Measurements from ENCODE around the gene PKN3.

The PKN3 gene

DNA sequence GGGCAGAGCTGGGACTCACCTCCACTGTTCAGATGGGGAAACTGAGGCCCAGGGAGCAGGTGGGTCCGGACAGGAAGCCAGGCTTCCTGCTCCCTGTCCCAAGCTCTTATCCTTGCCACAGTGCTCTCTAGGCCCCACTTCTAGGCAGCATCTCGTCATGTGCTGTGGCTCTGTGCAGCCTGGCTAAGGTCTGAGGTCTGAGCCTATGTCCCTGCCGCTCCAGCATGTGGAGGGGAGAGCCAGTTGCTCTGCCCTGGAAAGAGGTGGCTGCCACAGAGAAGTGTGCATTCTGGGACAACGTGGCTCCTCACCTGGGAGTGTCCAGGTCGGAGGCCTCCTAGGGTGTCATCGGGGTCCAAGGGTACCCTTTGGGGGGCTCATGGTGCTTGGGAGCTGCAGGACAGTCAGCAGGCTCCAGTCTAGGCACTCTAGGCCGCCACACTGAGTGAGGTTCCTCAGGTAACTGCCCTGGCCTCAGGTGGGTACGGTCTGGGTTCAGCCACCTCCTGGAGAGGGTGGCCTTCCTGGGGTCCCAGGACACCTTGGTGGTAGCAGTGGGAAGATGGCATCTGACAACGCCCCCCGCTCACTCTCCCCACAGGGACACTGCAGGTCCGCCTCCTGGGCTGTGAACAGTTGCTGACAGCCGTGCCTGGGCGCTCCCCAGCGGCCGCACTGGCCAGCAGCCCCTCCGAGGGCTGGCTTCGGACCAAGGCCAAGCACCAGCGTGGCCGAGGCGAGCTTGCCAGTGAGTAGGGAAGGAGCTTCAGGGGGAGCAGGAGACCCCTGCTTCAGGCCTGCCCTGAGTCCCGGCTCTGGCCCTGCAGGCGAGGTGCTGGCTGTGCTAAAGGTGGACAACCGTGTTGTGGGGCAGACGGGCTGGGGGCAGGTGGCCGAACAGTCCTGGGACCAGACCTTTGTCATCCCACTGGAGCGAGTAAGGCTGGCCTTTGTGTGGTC, 10.4 kb downstream of the PKN3 start:
- TF ChIP-seq, protein P1, sequence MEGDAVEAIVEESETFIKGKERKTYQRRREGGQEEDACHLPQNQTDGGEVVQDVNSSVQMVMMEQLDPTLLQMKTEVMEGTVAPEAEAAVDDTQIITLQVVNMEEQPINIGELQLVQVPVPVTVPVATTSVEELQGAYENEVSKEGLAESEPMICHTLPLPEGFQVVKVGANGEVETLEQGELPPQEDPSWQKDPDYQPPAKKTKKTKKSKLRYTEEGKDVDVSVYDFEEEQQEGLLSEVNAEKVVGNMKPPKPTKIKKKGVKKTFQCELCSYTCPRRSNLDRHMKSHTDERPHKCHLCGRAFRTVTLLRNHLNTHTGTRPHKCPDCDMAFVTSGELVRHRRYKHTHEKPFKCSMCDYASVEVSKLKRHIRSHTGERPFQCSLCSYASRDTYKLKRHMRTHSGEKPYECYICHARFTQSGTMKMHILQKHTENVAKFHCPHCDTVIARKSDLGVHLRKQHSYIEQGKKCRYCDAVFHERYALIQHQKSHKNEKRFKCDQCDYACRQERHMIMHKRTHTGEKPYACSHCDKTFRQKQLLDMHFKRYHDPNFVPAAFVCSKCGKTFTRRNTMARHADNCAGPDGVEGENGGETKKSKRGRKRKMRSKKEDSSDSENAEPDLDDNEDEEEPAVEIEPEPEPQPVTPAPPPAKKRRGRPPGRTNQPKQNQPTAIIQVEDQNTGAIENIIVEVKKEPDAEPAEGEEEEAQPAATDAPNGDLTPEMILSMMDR (IDR thresholded peaks at IDR 0.05): no peak

GRCh38 chr9:128713411-128713780, 11.1 kb downstream of the PKN3 start:
- TF ChIP-seq, protein P1 (IDR thresholded peaks at IDR 0.05): no peak

DNA sequence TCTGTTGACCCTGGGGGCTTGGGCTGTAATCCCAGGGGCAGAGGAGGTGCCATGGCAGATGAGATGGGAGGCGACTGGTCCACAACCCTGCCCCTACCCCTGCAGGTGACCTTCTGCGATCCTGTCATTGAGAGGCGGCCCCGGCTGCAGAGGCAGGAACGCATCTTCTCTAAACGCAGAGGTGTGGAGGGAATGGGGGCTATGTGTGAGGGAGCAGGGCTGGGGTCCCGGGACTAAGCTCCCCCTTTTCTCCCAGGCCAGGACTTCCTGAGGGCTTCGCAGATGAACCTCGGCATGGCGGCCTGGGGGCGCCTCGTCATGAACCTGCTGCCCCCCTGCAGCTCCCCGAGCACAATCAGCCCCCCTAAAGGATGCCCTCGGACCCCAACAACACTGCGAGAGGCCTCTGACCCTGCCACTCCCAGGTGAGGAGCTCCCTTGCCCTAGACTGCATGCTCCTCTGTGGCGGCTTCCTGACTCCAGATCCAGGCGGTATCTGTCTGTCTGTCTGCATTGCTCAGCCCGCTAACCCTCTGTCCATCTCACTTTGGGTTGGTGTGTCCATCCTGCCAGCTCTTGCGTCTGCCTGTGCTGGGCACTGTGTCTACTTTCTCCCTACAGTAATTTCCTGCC, 11.8 kb downstream of the PKN3 start:
- TF ChIP-seq, protein P1 (IDR thresholded peaks at IDR 0.05): no peak

- TF ChIP-seq, protein P1 (IDR thresholded peaks at IDR 0.05): no peak
Measured at GRCh38 chr9:128714586-128715435, 12.5 kb downstream of the PKN3 start.

DNA sequence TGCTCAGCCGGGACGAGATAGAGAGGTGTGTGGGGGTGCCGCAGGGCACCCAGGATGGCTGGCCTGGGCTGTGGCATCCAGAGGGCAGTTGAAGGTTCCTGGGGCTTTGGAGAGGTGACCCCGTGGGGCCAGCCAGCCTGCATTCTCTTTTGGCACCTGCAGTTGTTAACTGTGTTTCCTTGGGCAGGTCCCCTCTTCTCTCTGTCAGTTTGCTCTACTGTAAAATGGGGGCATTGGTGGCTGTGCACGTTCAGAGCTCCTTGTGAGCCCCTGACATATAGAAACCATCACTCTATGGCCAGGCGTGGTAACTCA, 13.1 kb downstream of the PKN3 start:
- TF ChIP-seq, protein P1 (IDR thresholded peaks at IDR 0.05): no peak

GRCh38 chr9:128716581-128717254, 14.4 kb downstream of the PKN3 start:
- TF ChIP-seq, protein P1 (IDR thresholded peaks at IDR 0.05): no peak

DNA sequence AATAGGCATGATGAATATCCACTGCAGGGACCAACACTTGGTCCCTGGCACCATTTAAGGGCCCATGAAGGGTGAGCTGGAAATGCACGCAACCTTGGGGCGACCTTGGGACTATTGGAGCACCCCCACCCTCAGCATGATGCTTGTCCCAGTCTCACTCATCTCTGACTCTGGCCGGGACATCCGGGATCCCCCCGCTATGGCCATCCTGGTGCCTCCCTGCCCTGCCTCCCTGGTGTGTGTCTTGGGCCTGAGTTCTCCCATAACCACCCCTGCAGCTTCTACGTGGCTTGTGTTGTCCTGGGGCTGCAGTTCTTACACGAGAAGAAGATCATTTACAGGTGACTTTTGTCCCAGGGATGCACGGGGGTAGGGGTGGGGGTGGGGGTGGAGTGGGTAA, 15.7 kb downstream of the PKN3 start:
- TF ChIP-seq, protein P1 (IDR thresholded peaks at IDR 0.05): no peak

All from LNCAP (cell line).